Fibroblast of skin of scalp (primary cell): ENCODE data around the gene IL17RA.

ENCODE experiments used
- DNase-seq: peaks from one replicate; pipeline ENCODE4 v3.0.0-alpha.2; 2013

IL17RA gene

GRCh38 chr22:17083811-17084441 lies 874 bp upstream of the IL17RA start:
- DNase-seq = no peak

GRCh38 chr22:17085277-17086181 lies 729 bp downstream of the IL17RA start:
- no peak for DNase-seq

GRCh38 chr22:17086296-17086695 lies 1.5 kb downstream of the IL17RA start:
- no peak for DNase-seq

GRCh38 chr22:17086788-17087497 lies 2.1 kb downstream of the IL17RA start:
- DNase-seq = no peak

GRCh38 chr22:17087498-17088131 lies 2.8 kb downstream of the IL17RA start:
- peak; percentile 80 for DNase-seq

GRCh38 chr22:17090550-17090949 lies 5.8 kb downstream of the IL17RA start:
- DNase-seq = no peak

- no peak for DNase-seq
These were observed 7.1 kb downstream of the IL17RA start for GRCh38 chr22:17091851-17092250.

GRCh38 chr22:17093081-17093480 lies 8.3 kb downstream of the IL17RA start:
- DNase-seq = no peak

- peak; percentile 15 for DNase-seq
These were observed 10.7 kb downstream of the IL17RA start for GRCh38 chr22:17095538-17095937.

- DNase-seq = no peak
These were observed 11.3 kb downstream of the IL17RA start for GRCh38 chr22:17096071-17096470.

GRCh38 chr22:17097062-17097461 lies 12.3 kb downstream of the IL17RA start:
- DNase-seq = no peak

GRCh38 chr22:17097701-17098100 lies 12.9 kb downstream of the IL17RA start:
- no peak for DNase-seq

- DNase-seq = no peak
These were observed 13.6 kb downstream of the IL17RA start for GRCh38 chr22:17098379-17098819.

GRCh38 chr22:17100621-17101020 lies 15.8 kb downstream of the IL17RA start:
- no peak for DNase-seq

GRCh38 chr22:17101475-17102296 lies 16.9 kb downstream of the IL17RA start:
- DNase-seq = no peak

- no peak for DNase-seq
These were observed 17.5 kb downstream of the IL17RA start for GRCh38 chr22:17102297-17102667.

GRCh38 chr22:17103351-17103750 lies 18.6 kb downstream of the IL17RA start:
- no peak for DNase-seq

- no peak for DNase-seq
These were observed 19.6 kb downstream of the IL17RA start for GRCh38 chr22:17104336-17104935.

GRCh38 chr22:17105143-17106129 lies 20.6 kb downstream of the IL17RA start:
- DNase-seq = no peak

GRCh38 chr22:17106161-17106784 lies 21.5 kb downstream of the IL17RA start:
- DNase-seq = no peak
